ENCODE results near the gene TMEM9. TPM values are rescaled to one million over a fixed set of nuclear protein-coding genes. Genes with fewer than 3 reads are reported as not detected.

TMEM9 gene
- total RNA-seq, 2 experiments from 2014 or later, result 15.7 to 16.5 TPM

- H3K4me1 Mint-ChIP-seq (ENCODE audit: low read depth), result no peaks in the 10 kb centered on the region
- no peak overlapping the region for H3K27ac ChIP-seq (ENCODE audit: low read depth in 1 of 2, low read length in 2 of 2)
- ChIA-PET POLR2A (no interaction called here), CTCF (no interaction called here)
- H3K27me3 ChIP-seq (ENCODE audit: control insufficient read depth in 1 of 2, insufficient read depth in 2 of 2, low read length in 2 of 2), result peaks cover 0 to 4% of the 10 kb centered on the region in 2 experiments
- H3K9me3 Mint-ChIP-seq, result no peaks in the 10 kb centered on the region
- H3K27ac Mint-ChIP-seq, result no peak overlapping the region
- H3K27me3 Mint-ChIP-seq, result peaks cover 14% of the 10 kb centered on the region
- intact Hi-C loops (cut with DNase I, micrococcal nuclease), result no loop called here
- TF ChIP-seq CTCF (IDR thresholded peaks at IDR 0.05), result no peak
- H3K4me3 ChIP-seq (ENCODE audit: low read length), result no peak overlapping the region
- no peaks in the 10 kb centered on the region for H3K36me3 ChIP-seq (ENCODE audit: insufficient read depth, low read length)
- DNase-seq, result no peak
- no peaks in the 10 kb centered on the region for H3K9me3 ChIP-seq (ENCODE audit: control insufficient read depth in 1 of 2, insufficient read depth in 1 of 2, low read length in 2 of 2)
- H3K36me3 Mint-ChIP-seq (ENCODE audit: low read depth), result no peaks in the 10 kb centered on the region
- no peaks in the 10 kb centered on the region for H3K4me1 ChIP-seq (ENCODE audit: insufficient read depth, low read length)
- ATAC-seq (ENCODE audit: poor library complexity), result no peak
- no peak overlapping the region for H3K4me3 Mint-ChIP-seq
These were observed 38.1 kb upstream of the TMEM9 start for GRCh38 chr1:201192261-201192788.

- peaks cover 0 to 4% of the 10 kb centered on the region in 2 experiments for H3K27me3 ChIP-seq (ENCODE audit: control insufficient read depth in 1 of 2, insufficient read depth in 2 of 2, low read length in 2 of 2)
- CTCF ChIA-PET, result no interaction called here
- intact Hi-C loops (cut with DNase I, micrococcal nuclease), result no loop called here
- H3K4me3 ChIP-seq (ENCODE audit: low read length), result no peak overlapping the region
- peaks cover 15% of the 10 kb centered on the region for H3K27me3 Mint-ChIP-seq
- H3K4me1 ChIP-seq (ENCODE audit: insufficient read depth, low read length), result no peaks in the 10 kb centered on the region
- no peak overlapping the region for H3K27ac Mint-ChIP-seq
- POLR2A ChIA-PET, result no interaction called here
- no peaks in the 10 kb centered on the region for H3K36me3 ChIP-seq (ENCODE audit: insufficient read depth, low read length)
- H3K4me1 Mint-ChIP-seq (ENCODE audit: low read depth), result no peaks in the 10 kb centered on the region
- no peak for DNase-seq
- no peak for ATAC-seq (ENCODE audit: poor library complexity)
- H3K9me3 ChIP-seq (ENCODE audit: control insufficient read depth in 1 of 2, insufficient read depth in 1 of 2, low read length in 2 of 2), result no peaks in the 10 kb centered on the region
- no peak overlapping the region for H3K4me3 Mint-ChIP-seq
- TF ChIP-seq CTCF (IDR thresholded peaks at IDR 0.05), result no peak
- no peak overlapping the region for H3K27ac ChIP-seq (ENCODE audit: low read depth in 1 of 2, low read length in 2 of 2)
- H3K9me3 Mint-ChIP-seq, result no peaks in the 10 kb centered on the region
- H3K36me3 Mint-ChIP-seq (ENCODE audit: low read depth), result no peaks in the 10 kb centered on the region
These were observed 37.5 kb upstream of the TMEM9 start for GRCh38 chr1:201191653-201192260.

- intact Hi-C loops (cut with DNase I, micrococcal nuclease), result no loop called here
- Histone ChIP-seq H3K36me3 (ENCODE audit: insufficient read depth, low read length) (no peaks in the 10 kb centered on the region), H3K4me3 (ENCODE audit: low read length) (no peak within 1 kb of the TSS), H3K27ac (ENCODE audit: low read depth in 1 of 2, low read length in 2 of 2) (no peak within 1 kb of the TSS), H3K9me3 (ENCODE audit: control insufficient read depth in 1 of 2, insufficient read depth in 1 of 2, low read length in 2 of 2) (no peaks in the 10 kb centered on the region), H3K27me3 (ENCODE audit: control insufficient read depth in 1 of 2, insufficient read depth in 2 of 2, low read length in 2 of 2) (peaks cover 0 to 4% of the 10 kb centered on the region in 2 experiments), H3K4me1 (ENCODE audit: insufficient read depth, low read length) (no peaks in the 10 kb centered on the region)
- no peak for TF ChIP-seq CTCF (IDR thresholded peaks at IDR 0.05)
- ATAC-seq (ENCODE audit: poor library complexity) (no peak), DNase-seq (no peak)
- H3K4me1 Mint-ChIP-seq (ENCODE audit: low read depth), result no peaks in the 10 kb centered on the region
- H3K9me3 Mint-ChIP-seq, result no peaks in the 10 kb centered on the region
- H3K27ac Mint-ChIP-seq, result no peak within 1 kb of the TSS
- H3K4me3 Mint-ChIP-seq, result no peak within 1 kb of the TSS
- ChIA-PET CTCF (no interaction called here), POLR2A (no interaction called here)
- no peaks in the 10 kb centered on the region for H3K36me3 Mint-ChIP-seq (ENCODE audit: low read depth)
- H3K27me3 Mint-ChIP-seq, result peaks cover 22% of the 10 kb centered on the region
These were observed 36.4 kb upstream of the TMEM9 start, which contains the start of gene IGFN1 for GRCh38 chr1:201190624-201191051. Gene IGFN1, plus strand, starts transcription at chr1:201190824. Its CDS starts 2,470 bp downstream, at chr1:201193294.

Data from CD4-positive, alpha-beta T cell (primary cell).